SU-DHL-6 (cell line): ENCODE results near the gene SVOPL.

ENCODE experiments used
- CTCF ChIP-seq: fragments of 200-600 bp; sonication (generic); IDR thresholded peaks from one replicate; pipeline ENCODE4 v1.5.1; 2017; ENCODE audit warnings: antibody characterized with exemption, mild to moderate bottlenecking, low read length, moderate library complexity; ENCODE audit not compliant: insufficient read depth, poor library complexity, severe bottlenecking
- EZH2phosphoT487 ChIP-seq: fragments of 200-600 bp; sonication (generic), shearing (Covaris generic); conservative IDR thresholded peaks from 2 replicates; pipeline ENCODE4 v1.6.1; 2018; ENCODE audit warnings: mild to moderate bottlenecking, antibody characterized with exemption, low read length, moderate library complexity, mixed read lengths

- no peak for TF ChIP-seq CTCF
- no peak for TF ChIP-seq EZH2phosphoT487
Observed at GRCh38 chr7:138550337-138550736, 150.8 kb downstream of the SVOPL start.
